OCI-LY3 (cell line): ENCODE results near the gene MYO9A.

ENCODE experiments used
- H2AFZ ChIP-seq: fragments of 200-600, 300-600 bp; shearing (Covaris generic); 2 replicates; pipeline ENCODE4 v1.6.0; 2014; ENCODE audit warnings: antibody characterized with exemption, low read depth, low read length
- H3K27ac ChIP-seq: fragments of 200-600, 300-600 bp; sonication (generic); 2 replicates; pipeline ENCODE4 v1.5.1; 2014; ENCODE audit warnings: mild to moderate bottlenecking, low read length, moderate library complexity, mixed read lengths
- H3K27me3 ChIP-seq: fragments of 200-600, 300-600 bp; sonication (generic); 2 replicates; pipeline ENCODE4 v1.6.1; 2014; ENCODE audit warnings: low read depth, low read length, mixed read lengths
- H3K36me3 ChIP-seq: fragments of 200-600, 300-600 bp; sonication (generic); replicated peaks from 2 replicates; pipeline ENCODE3; 2014; ENCODE audit warnings: low read depth, low read length, mixed read lengths
- H3K4me1 ChIP-seq: fragments of 300-600, 200-600 bp; sonication (generic); 2 replicates; pipeline ENCODE4 v1.6.1; 2014; ENCODE audit warnings: low read length, mixed read lengths
- H3K4me2 ChIP-seq: fragments of 200-600, 300-600 bp; sonication (generic); 2 replicates; pipeline ENCODE4 v1.6.1; 2014; ENCODE audit warnings: low read length, mixed read lengths
- H3K4me3 ChIP-seq: fragments of 300-600, 200-600 bp; sonication (generic); 2 replicates; pipeline ENCODE4 v1.5.1; 2014; ENCODE audit warnings: antibody characterized with exemption, mild to moderate bottlenecking, low read length, moderate library complexity
- H3K79me2 ChIP-seq: fragments of 300-600, 200-600 bp; shearing (Covaris generic); 2 replicates; pipeline ENCODE4 v1.6.1; 2014; ENCODE audit warnings: mild to moderate bottlenecking, low read length, mixed read lengths
- H3K9ac ChIP-seq: fragments of 300-600, 200-600 bp; shearing (Covaris generic); 2 replicates; pipeline ENCODE4 v1.6.0; 2014; ENCODE audit warnings: mild to moderate bottlenecking, low read length, moderate library complexity
- H3K9me3 ChIP-seq: fragments of 200-600, 300-600 bp; shearing (Covaris generic); 2 replicates; pipeline ENCODE4 v1.6.1; 2014; ENCODE audit warnings: low read length, mixed read lengths; ENCODE audit not compliant: insufficient read depth
- H4K20me1 ChIP-seq: fragments of 200-600, 300-600 bp; sonication (generic); 2 replicates; pipeline ENCODE4 v1.6.1; 2016; ENCODE audit warnings: low read length, mixed read lengths; ENCODE audit not compliant: insufficient read depth
- CTCF ChIP-seq: fragments of 200-600, 300-600 bp; sonication (generic); IDR thresholded peaks from 2 replicates; pipeline ENCODE4 v1.5.1; 2014; ENCODE audit warnings: antibody characterized with exemption, low read length, low read depth
- EZH2phosphoT487 ChIP-seq: fragments of 200-600 bp; shearing (Covaris generic); IDR thresholded peaks from 2 replicates; pipeline ENCODE4 v1.6.1; 2018; ENCODE audit warnings: antibody characterized with exemption, mixed run types, low read depth

The MYO9A gene

GRCh38 chr15:72128359-72128758 lies 10.4 kb upstream of the MYO9A start:
- H3K9ac ChIP-seq = no peak overlapping the region

GRCh38 chr15:72127724-72128322 lies 9.9 kb upstream of the MYO9A start:
- no peaks in the 10 kb centered on the region for H3K27me3 ChIP-seq
- no peak overlapping the region for H3K27ac ChIP-seq
- H3K9me3 ChIP-seq = no peaks in the 10 kb centered on the region
- no peak overlapping the region for H3K9ac ChIP-seq
- H3K4me1 ChIP-seq = peaks cover 10% of the 10 kb centered on the region
- TF ChIP-seq CTCF (no peak), EZH2phosphoT487 (no peak)
- no peak overlapping the region for H3K4me3 ChIP-seq
- H4K20me1 ChIP-seq = no peaks in the 10 kb centered on the region
- no peaks in the 10 kb centered on the region for H3K79me2 ChIP-seq
- H3K36me3 ChIP-seq = no peaks in the 10 kb centered on the region
- H3K4me2 ChIP-seq = no peak overlapping the region
- H2AFZ ChIP-seq = no peak overlapping the region

More at GRCh38 chr15:72128359-72128758, 10.4 kb upstream of the MYO9A start:
- Histone ChIP-seq H3K4me1 (peaks cover 12% of the 10 kb centered on the region), H3K9me3 (no peaks in the 10 kb centered on the region), H3K4me2 (no peak overlapping the region), H4K20me1 (no peaks in the 10 kb centered on the region), H3K36me3 (no peaks in the 10 kb centered on the region), H2AFZ (no peak overlapping the region), H3K27ac (no peak overlapping the region), H3K4me3 (no peak overlapping the region), H3K79me2 (no peaks in the 10 kb centered on the region), H3K27me3 (no peaks in the 10 kb centered on the region)
- TF ChIP-seq EZH2phosphoT487 = no peak
- TF ChIP-seq CTCF = no peak

- Histone ChIP-seq H3K79me2 (0 out of 2 replicates have a peak, but pooled peaks cover 3% of the 10 kb centered on the region), H3K27me3 (no peaks in the 10 kb centered on the region), H3K27ac (no peak overlapping the region), H4K20me1 (no peaks in the 10 kb centered on the region), H3K9me3 (no peaks in the 10 kb centered on the region), H3K36me3 (no peaks in the 10 kb centered on the region), H3K4me2 (no peak overlapping the region), H2AFZ (no peak overlapping the region), H3K4me3 (no peak overlapping the region), H3K4me1 (peaks cover 4% of the 10 kb centered on the region; the same call in 1 of the 2 replicates), H3K9ac (no peak overlapping the region)
- TF ChIP-seq CTCF (no peak), EZH2phosphoT487 (no peak)
Measured at GRCh38 chr15:72124218-72124617, 6.3 kb upstream of the MYO9A start.

GRCh38 chr15:72117486-72118016 lies 399 bp downstream of the MYO9A start:
- H2AFZ ChIP-seq = peak overlapping the region; percentile 54; the same call in 1 of the 2 replicates
- peak overlapping the region; percentile 72 for H3K27ac ChIP-seq

More at GRCh38 chr15:72117486-72118016, 399 bp downstream of the MYO9A start:
- peaks cover 37% of the 10 kb centered on the region for H4K20me1 ChIP-seq
- peak overlapping the region; percentile 80 for H3K9ac ChIP-seq
- H3K4me2 ChIP-seq = peak overlapping the region; percentile 92
- no peaks in the 10 kb centered on the region for H3K27me3 ChIP-seq
- peaks cover 55% of the 10 kb centered on the region for H3K79me2 ChIP-seq
- peak overlapping the region; percentile 87 for H3K4me3 ChIP-seq
- no peaks in the 10 kb centered on the region for H3K36me3 ChIP-seq
- H3K9me3 ChIP-seq = no peaks in the 10 kb centered on the region
- TF ChIP-seq EZH2phosphoT487 (no peak), CTCF (no peak)
- peaks cover 14% of the 10 kb centered on the region for H3K4me1 ChIP-seq
